Spinal cord (tissue), 10 donors: ENCODE measurements around the gene EIF5A. TPM values are rescaled to one million over a fixed set of nuclear protein-coding genes. Genes with fewer than 3 reads are reported as not detected.

Experiments used
- DNase-seq, 6 donors: peaks; one replicate each; pipeline versions ENCODE4 v3.0.0 to v3.0.0-alpha.2; 2013 to 2015; ENCODE audit warnings: low spot score in 6 of 6, low read depth in 4 of 6
- H3K27ac ChIP-seq: one replicate; pipeline ENCODE4 v1.5.1; 2013; ENCODE audit warnings: low read depth, low read length, control low read depth
- H3K27me3 ChIP-seq: one replicate; pipeline ENCODE4 v1.6.1; 2013; ENCODE audit warnings: low read length; ENCODE audit not compliant: control insufficient read depth, insufficient read depth
- H3K36me3 ChIP-seq: one replicate; pipeline ENCODE4 v1.6.1; 2013; ENCODE audit warnings: low read length; ENCODE audit not compliant: control insufficient read depth, insufficient read depth
- H3K4me1 ChIP-seq: one replicate; pipeline ENCODE4 v1.6.1; 2013; ENCODE audit warnings: low read length; ENCODE audit not compliant: control insufficient read depth, insufficient read depth
- H3K4me3 ChIP-seq: one replicate; pipeline ENCODE4 v1.5.1; 2013; ENCODE audit warnings: low read depth, low read length, control low read depth
- H3K9me3 ChIP-seq: one replicate; pipeline ENCODE4 v1.6.1; 2013; ENCODE audit warnings: low read length; ENCODE audit not compliant: control insufficient read depth, insufficient read depth
- WGBS: methylation state at CpG from one replicate; pipeline ENCODE4 v1.1.5; 2013; ENCODE audit warnings: missing lambda C conversion rate; ENCODE audit not compliant: insufficient coverage; 5-methylcytosine and 5-hydroxymethylcytosine counted together
- polyA plus RNA-seq, 2 donors: library from polyadenylated mRNA; unstranded; fragments of 120-200 nt; gene quantifications; one replicate each; pipeline ENCODE4 v1.2.1, GENCODE V29; 2013; ENCODE audit not compliant: insufficient read length in 2 of 2
- total RNA-seq, 2 donors: library from RNA; depleted of rRNA in 1 of 2; stranded (reverse); fragments of 120-200 nt in 1 of 2; fragments of >200 nt in 1 of 2; gene quantifications; one replicate each; pipeline versions ENCODE4 v1.2.3 to v1.2.4, GENCODE V29; 2013 to 2014
- donor health status: healthy.

The EIF5A gene
- total and polyA plus RNA-seq, 4 donors, result 146 to 375 (median 284) TPM

- Histone ChIP-seq H3K4me3 (no peak overlapping the region), H3K4me1 (peaks cover 54% of the 10 kb centered on the region), H3K27me3 (no peaks in the 10 kb centered on the region), H3K27ac (no peak overlapping the region), H3K9me3 (no peaks in the 10 kb centered on the region), H3K36me3 (peaks cover 61% of the 10 kb centered on the region)
- no peak for DNase-seq
- 92% methylated on average over 7 of the region's 7 CpGs for WGBS
These were observed 3.8 kb downstream of the EIF5A start for GRCh38 chr17:7311110-7311705.

GRCh38 chr17:7312432-7313087, 5.1 kb downstream of the EIF5A start:
- Histone ChIP-seq H3K36me3 (peaks cover 73% of the 10 kb centered on the region), H3K4me1 (peaks cover 51% of the 10 kb centered on the region), H3K4me3 (no peak overlapping the region), H3K9me3 (no peaks in the 10 kb centered on the region), H3K27me3 (no peaks in the 10 kb centered on the region), H3K27ac (no peak overlapping the region)
- no peak for DNase-seq
- WGBS, result 83% methylated on average over 2 of the region's 7 CpGs

DNA sequence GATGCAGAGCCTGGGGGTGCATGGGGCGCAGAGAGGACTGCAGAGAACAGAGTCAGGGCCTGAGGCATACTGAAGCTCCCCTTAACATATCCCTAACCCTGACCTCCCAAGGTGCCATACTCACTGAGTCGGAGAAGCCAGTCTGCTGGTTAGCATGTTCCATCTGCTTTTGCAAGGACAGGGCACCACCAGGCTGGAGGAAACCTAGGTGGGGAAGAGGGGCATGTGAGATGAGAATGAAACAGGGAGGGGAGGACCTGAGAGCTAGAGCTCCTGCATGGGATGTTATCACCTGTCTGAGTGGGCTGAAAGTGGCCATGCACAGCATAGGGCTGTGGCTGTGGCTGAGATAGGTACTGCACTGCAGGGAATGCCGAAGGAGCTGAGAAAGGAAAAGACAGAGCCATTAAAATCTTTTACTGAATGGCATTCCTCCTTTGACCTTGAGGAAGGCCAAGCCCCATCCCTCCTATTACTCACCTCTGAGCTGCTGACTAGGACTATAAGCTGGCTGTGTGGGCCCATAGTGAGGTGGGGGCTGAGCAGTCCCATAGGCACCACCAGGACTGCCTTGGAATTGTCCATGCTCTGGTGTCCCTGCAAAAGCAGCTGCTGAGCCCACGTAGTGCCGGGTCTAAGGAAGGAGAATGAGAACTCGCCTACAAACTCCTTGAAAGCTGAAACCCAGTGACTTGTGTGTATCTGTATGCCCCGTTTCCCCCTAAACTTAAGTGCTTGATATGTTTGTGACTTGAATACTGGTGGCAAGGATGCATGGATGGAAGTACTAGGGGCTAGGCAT, 5.9 kb downstream of the EIF5A start:
- no peak for DNase-seq
- peaks cover 49% of the 10 kb centered on the region for H3K4me1 ChIP-seq
- no peak overlapping the region for H3K4me3 ChIP-seq
- peaks cover 80% of the 10 kb centered on the region for H3K36me3 ChIP-seq
- WGBS, result 87% methylated on average over 6 of the region's 7 CpGs
- no peaks in the 10 kb centered on the region for H3K9me3 ChIP-seq
- no peaks in the 10 kb centered on the region for H3K27me3 ChIP-seq
- no peak overlapping the region for H3K27ac ChIP-seq

DNA sequence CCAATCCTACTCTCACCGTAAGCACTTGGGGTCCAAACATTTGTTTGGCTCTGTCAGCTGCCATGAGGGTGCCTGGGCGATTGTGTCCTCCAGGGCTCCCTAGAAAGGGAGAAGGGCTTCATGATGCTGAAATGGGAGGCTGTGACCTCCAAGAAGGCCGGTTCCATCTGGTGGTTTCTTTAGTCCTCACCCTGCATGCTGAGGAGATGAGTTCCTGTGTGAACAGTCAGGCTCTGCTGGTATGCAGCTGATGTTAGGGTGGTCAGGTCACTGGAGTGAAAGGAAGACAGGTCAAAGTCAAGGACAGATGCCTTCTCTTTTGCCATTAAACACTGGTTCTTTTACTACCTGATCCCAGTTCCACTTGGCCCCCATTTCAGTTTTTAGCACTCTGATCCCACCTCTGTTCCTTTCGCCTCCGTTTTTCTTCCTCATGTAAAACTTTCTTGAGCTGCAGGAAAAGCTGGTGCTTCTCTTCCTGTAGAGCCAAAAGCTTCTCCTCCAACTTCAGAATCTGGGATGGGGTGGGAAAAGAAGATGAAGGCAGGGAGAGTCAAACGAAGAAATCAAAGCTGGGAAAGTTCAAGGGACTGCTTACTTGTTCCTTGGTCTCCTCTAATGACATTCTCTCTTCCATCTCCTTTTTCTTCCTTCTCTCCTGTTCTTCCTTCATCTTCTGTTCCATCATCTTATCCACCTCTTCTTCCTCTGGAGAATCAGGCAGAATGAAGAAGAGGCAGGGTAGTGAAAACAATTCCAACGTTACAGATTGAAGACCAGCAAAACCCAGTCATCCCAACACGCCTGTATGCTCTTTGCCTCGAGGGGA, 6.7 kb downstream of the EIF5A start:
- Histone ChIP-seq H3K4me1 (peaks cover 41% of the 10 kb centered on the region), H3K4me3 (peak overlapping the region; percentile 88), H3K9me3 (no peaks in the 10 kb centered on the region), H3K27ac (peak overlapping the region; percentile 92), H3K27me3 (no peaks in the 10 kb centered on the region), H3K36me3 (peaks cover 86% of the 10 kb centered on the region)
- WGBS, result 57% methylated on average over 8 of the region's 9 CpGs
- DNase-seq, result no peak

DNA sequence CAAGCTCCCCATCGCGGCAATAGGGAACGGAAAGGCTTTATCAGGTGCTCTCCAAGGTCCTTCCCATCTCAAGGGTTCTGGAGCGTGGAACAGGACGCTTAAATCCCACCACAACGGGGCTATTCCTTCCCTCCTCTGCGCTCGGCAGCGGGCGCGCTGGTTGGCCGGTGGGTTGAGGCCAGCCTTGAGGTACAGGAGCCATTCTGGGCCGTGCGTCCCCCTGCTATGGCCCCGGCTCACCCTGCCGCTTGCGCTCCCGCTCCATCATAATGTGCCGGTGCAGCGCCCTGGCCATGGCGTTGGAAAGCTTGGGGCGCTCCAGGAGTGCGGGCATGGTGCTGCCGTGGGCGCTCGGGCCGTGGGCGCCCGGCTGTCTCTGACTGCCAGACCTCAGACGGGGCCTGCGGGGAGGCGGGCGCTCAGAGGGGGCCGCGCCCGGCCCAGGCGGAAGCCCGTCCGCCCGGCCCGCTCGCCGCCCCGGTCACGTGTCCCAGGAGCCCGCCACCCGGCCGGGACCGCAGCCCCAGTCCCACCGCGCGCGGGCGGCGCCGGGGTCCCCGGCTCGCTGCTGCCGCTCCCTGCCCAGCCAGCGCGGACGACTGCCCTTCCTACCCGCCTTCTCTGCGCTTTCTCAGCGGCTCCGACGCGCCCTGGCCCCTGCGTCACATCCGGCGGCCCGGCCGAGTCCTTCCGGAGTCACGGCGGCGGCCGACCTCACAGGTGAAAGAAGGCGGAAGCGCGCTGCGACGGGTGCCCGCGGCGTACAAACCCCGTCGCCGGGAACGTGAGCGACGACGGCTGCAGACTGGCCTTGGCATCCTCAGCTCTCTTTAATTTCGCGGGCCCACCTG, 7.5 kb downstream of the EIF5A start, which contains the start of gene GPS2:
GPS2 (minus strand) TSS at position 642 of the 851 bp plus-strand sequence; CDS start at position 334, 308 bp downstream.
- peaks cover 34% of the 10 kb centered on the region for H3K4me1 ChIP-seq
- H3K27me3 ChIP-seq, result no peaks in the 10 kb centered on the region
- peaks cover 85% of the 10 kb centered on the region for H3K36me3 ChIP-seq
- WGBS, result under 1% methylated on average over 93 of the region's 95 CpGs
- peak within 1 kb of the TSS; percentile 92 for H3K27ac ChIP-seq
- no peaks in the 10 kb centered on the region for H3K9me3 ChIP-seq
- peak; percentile 68 to 96 (median 82) for DNase-seq
- H3K4me3 ChIP-seq, result peak within 1 kb of the TSS; percentile 88

- no peak for DNase-seq
- peaks cover 34% of the 10 kb centered on the region for H3K4me1 ChIP-seq
- H3K27me3 ChIP-seq, result no peaks in the 10 kb centered on the region
- peaks cover 85% of the 10 kb centered on the region for H3K36me3 ChIP-seq
- H3K9me3 ChIP-seq, result no peaks in the 10 kb centered on the region
- 45% methylated on average over 27 of the region's 30 CpGs for WGBS
- H3K4me3 ChIP-seq, result peak overlapping the region; percentile 88
- peak overlapping the region; percentile 92 for H3K27ac ChIP-seq
These were observed 8.3 kb downstream of the EIF5A start for GRCh38 chr17:7315570-7316235.

DNA sequence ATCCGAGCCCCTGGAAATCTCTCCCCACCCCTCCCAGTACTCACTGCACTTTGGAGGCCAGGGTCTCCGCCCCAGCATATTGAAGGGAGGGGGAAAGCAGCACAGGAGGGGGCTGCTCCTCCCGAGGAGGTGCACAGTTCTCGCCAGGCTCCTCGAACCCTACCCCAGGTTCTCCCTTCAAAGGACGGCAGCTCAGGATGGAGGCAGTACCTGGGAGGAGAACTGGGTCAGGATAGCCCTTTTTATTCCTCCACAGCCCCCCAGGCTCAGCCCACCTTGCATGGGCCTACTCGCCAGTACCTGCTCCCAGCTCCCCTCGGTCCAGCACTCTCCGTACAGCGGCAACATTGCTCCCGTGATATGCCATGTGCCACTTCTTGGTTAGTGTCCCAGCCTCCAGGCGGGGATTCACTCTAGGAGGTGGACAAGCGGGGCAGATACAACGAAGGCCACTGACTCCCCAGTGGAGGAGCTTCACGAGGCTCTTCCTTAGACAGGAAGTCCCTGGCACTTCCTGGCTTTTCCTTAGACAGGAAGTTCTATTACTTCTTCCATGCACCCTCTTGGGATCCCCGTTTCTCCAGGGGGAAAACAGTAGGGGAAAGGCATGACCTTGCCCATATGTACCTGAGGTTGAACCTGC, 9.9 kb downstream of the EIF5A start:
- H3K4me3 ChIP-seq, result no peak overlapping the region
- H3K9me3 ChIP-seq, result no peaks in the 10 kb centered on the region
- peaks cover 86% of the 10 kb centered on the region for H3K36me3 ChIP-seq
- 90% methylated on average over 10 of the region's 16 CpGs for WGBS
- DNase-seq, result no peak
- H3K4me1 ChIP-seq, result peaks cover 33% of the 10 kb centered on the region
- H3K27me3 ChIP-seq, result no peaks in the 10 kb centered on the region
- no peak overlapping the region for H3K27ac ChIP-seq
